ENCODE measurements around the gene PDE4B.

Gene PDE4B

GRCh38 chr1:66231217-66231616 is 438.5 kb downstream of the PDE4B start:
- no peak overlapping the region for H3K4me2 ChIP-seq (ENCODE audit: low read length)

GRCh38 chr1:66231681-66232463 is 439.2 kb downstream of the PDE4B start:
- Histone ChIP-seq H3K4me2 (ENCODE audit: low read length) (no peak overlapping the region), H3K79me2 (ENCODE audit: insufficient read depth, low read length) (no peaks in the 10 kb centered on the region), H3K9me3 (ENCODE audit: low read length) (no peaks in the 10 kb centered on the region), H3K4me1 (ENCODE audit: insufficient read depth, low read length, severe bottlenecking) (peaks cover 78% of the 10 kb centered on the region), H3K9ac (ENCODE audit: low read length) (no peak overlapping the region; the same call in 1 of the 2 replicates), H3K36me3 (ENCODE audit: insufficient read depth, low read length) (no peaks in the 10 kb centered on the region), H3K27me3 (ENCODE audit: insufficient read depth, low read length) (no peaks in the 10 kb centered on the region), H2AFZ (ENCODE audit: low read length) (no peak overlapping the region), H3F3A (ENCODE audit: insufficient read depth, low read length) (no peaks in the 10 kb centered on the region), H3K4me3 (ENCODE audit: low read depth, low read length, poor library complexity, severe bottlenecking) (no peak overlapping the region), H3K27ac (ENCODE audit: low read depth, low read length, poor library complexity, severe bottlenecking) (peak overlapping the region; percentile 72), H4K20me1 (ENCODE audit: insufficient read depth, low read length) (no peaks in the 10 kb centered on the region), H3K9me2 (ENCODE audit: low read depth, low read length) (no peaks in the 10 kb centered on the region)
- TF ChIP-seq CTCF (IDR thresholded peaks at IDR 0.05; ENCODE audit: low read length) (no peak), EZH2 (IDR thresholded peaks at IDR 0.05; ENCODE audit: borderline replicate concordance, low read length) (no peak)

More at GRCh38 chr1:66231217-66231616, 438.5 kb downstream of the PDE4B start:
- no peaks in the 10 kb centered on the region for H3K9me2 ChIP-seq (ENCODE audit: low read depth, low read length)
- H2AFZ ChIP-seq (ENCODE audit: low read length) = no peak overlapping the region
- no peaks in the 10 kb centered on the region for H3F3A ChIP-seq (ENCODE audit: insufficient read depth, low read length)
- no peaks in the 10 kb centered on the region for H4K20me1 ChIP-seq (ENCODE audit: insufficient read depth, low read length)
- H3K79me2 ChIP-seq (ENCODE audit: insufficient read depth, low read length) = no peaks in the 10 kb centered on the region
- no peaks in the 10 kb centered on the region for H3K36me3 ChIP-seq (ENCODE audit: insufficient read depth, low read length)
- H3K27ac ChIP-seq (ENCODE audit: low read depth, low read length, poor library complexity, severe bottlenecking) = peak overlapping the region; percentile 72
- no peak overlapping the region; the same call in 1 of the 2 replicates for H3K9ac ChIP-seq (ENCODE audit: low read length)
- H3K4me3 ChIP-seq (ENCODE audit: low read depth, low read length, poor library complexity, severe bottlenecking) = no peak overlapping the region
- TF ChIP-seq EZH2 (IDR thresholded peaks at IDR 0.05; ENCODE audit: borderline replicate concordance, low read length) (no peak), CTCF (IDR thresholded peaks at IDR 0.05; ENCODE audit: low read length) (no peak)
- H3K9me3 ChIP-seq (ENCODE audit: low read length) = no peaks in the 10 kb centered on the region
- no peaks in the 10 kb centered on the region for H3K27me3 ChIP-seq (ENCODE audit: insufficient read depth, low read length)
- peaks cover 72% of the 10 kb centered on the region for H3K4me1 ChIP-seq (ENCODE audit: insufficient read depth, low read length, severe bottlenecking)

- TF ChIP-seq CTCF (IDR thresholded peaks at IDR 0.05; ENCODE audit: low read length) = no peak
- Histone ChIP-seq H3K9me2 (ENCODE audit: low read depth, low read length) (no peaks in the 10 kb centered on the region), H4K20me1 (ENCODE audit: insufficient read depth, low read length) (no peaks in the 10 kb centered on the region), H3K79me2 (ENCODE audit: insufficient read depth, low read length) (no peaks in the 10 kb centered on the region), H3K4me1 (ENCODE audit: insufficient read depth, low read length, severe bottlenecking) (peaks cover 81% of the 10 kb centered on the region), H3K4me2 (ENCODE audit: low read length) (peak overlapping the region; percentile 27; the same call in 1 of the 2 replicates), H3K27me3 (ENCODE audit: insufficient read depth, low read length) (no peaks in the 10 kb centered on the region), H2AFZ (ENCODE audit: low read length) (no peak overlapping the region), H3K9ac (ENCODE audit: low read length) (no peak overlapping the region), H3K4me3 (ENCODE audit: low read depth, low read length, poor library complexity, severe bottlenecking) (no peak overlapping the region), H3K36me3 (ENCODE audit: insufficient read depth, low read length) (no peaks in the 10 kb centered on the region), H3F3A (ENCODE audit: insufficient read depth, low read length) (no peaks in the 10 kb centered on the region), H3K27ac (ENCODE audit: low read depth, low read length, poor library complexity, severe bottlenecking) (peak overlapping the region; percentile 87), H3K9me3 (ENCODE audit: low read length) (no peaks in the 10 kb centered on the region)
Observed at GRCh38 chr1:66237042-66237441, 444.3 kb downstream of the PDE4B start.
